ENCODE measurements around the gene AIP. TPM values are rescaled to one million over a fixed set of nuclear protein-coding genes. Genes with fewer than 3 reads are reported as not detected.

The AIP gene
- total RNA-seq, 4 donors from 2014 or later = 65.4 to 87.5 (median 78.1) TPM

GRCh38 chr11:67466962-67467771 is 15.7 kb upstream of the AIP start:
- 33 to 80% methylated on average over 1 to 2 of the region's 11 CpGs for WGBS, 2 donors (ENCODE audit: low coverage in 1 of 2)

DNA sequence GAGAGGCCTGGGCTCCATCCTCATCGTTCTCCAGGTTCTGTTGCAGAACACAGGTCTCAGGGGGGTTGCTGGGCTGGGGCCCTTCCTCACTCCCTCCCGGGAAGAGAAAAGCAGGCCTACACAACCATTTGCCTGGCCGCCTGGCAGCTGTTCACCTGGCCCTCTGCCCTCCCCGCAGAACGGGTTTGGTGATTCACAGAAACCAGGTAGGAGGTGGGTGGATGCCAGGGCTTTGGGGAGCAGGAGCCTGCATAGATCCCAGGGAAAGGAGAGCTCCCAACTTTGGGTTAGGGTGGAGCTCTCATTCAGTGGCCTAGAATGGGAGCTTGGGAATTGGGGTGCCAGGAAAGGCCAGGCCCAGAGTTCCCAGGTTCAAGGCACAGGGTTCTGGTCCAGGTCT is 14.8 kb upstream of the AIP start:
- H3K27me3 ChIP-seq = no peaks in the 10 kb centered on the region
- ATAC-seq = no peak
- H3K27ac ChIP-seq = peak overlapping the region in 3 of 4 donors; percentile 88 to 90 (median 88)
- no peak for TF ChIP-seq EP300 (IDR thresholded peaks at IDR 0.05)
- H3K4me3 ChIP-seq = peak overlapping the region; percentile 61 to 84
- peaks cover 0 to 60% (median 23%) of the 10 kb centered on the region in 3 donors for H3K4me1 ChIP-seq
- WGBS, 2 donors (ENCODE audit: low coverage in 1 of 2) = 10% methylated on average over 2 of the region's 5 CpGs; no CpG with 5 or more reads in 1 of the 2 donors
- peaks cover 0 to 4% of the 10 kb centered on the region in 2 donors for H3K36me3 ChIP-seq
- H3K9me3 ChIP-seq = no peaks in the 10 kb centered on the region

More at GRCh38 chr11:67466962-67467771, 15.7 kb upstream of the AIP start:
- no peak overlapping the region for H3K4me3 ChIP-seq
- no peak for ATAC-seq
- peaks cover 0 to 60% (median 23%) of the 10 kb centered on the region in 3 donors for H3K4me1 ChIP-seq
- H3K27ac ChIP-seq = peak overlapping the region in 3 of 4 donors; percentile 88 to 92 (median 90)
- TF ChIP-seq, protein P1, sequence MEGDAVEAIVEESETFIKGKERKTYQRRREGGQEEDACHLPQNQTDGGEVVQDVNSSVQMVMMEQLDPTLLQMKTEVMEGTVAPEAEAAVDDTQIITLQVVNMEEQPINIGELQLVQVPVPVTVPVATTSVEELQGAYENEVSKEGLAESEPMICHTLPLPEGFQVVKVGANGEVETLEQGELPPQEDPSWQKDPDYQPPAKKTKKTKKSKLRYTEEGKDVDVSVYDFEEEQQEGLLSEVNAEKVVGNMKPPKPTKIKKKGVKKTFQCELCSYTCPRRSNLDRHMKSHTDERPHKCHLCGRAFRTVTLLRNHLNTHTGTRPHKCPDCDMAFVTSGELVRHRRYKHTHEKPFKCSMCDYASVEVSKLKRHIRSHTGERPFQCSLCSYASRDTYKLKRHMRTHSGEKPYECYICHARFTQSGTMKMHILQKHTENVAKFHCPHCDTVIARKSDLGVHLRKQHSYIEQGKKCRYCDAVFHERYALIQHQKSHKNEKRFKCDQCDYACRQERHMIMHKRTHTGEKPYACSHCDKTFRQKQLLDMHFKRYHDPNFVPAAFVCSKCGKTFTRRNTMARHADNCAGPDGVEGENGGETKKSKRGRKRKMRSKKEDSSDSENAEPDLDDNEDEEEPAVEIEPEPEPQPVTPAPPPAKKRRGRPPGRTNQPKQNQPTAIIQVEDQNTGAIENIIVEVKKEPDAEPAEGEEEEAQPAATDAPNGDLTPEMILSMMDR (IDR thresholded peaks at IDR 0.05) = no peak
- TF ChIP-seq POLR2A (IDR thresholded peaks at IDR 0.05) = no peak
- no peak for TF ChIP-seq EP300 (IDR thresholded peaks at IDR 0.05)
- TF ChIP-seq POLR2AphosphoS5 (IDR thresholded peaks at IDR 0.05) = no peak
- H3K36me3 ChIP-seq = peaks cover 0 to 4% of the 10 kb centered on the region in 2 donors
- no peaks in the 10 kb centered on the region for H3K27me3 ChIP-seq
- H3K9me3 ChIP-seq = no peaks in the 10 kb centered on the region

- peaks cover 0 to 4% of the 10 kb centered on the region in 2 donors for H3K36me3 ChIP-seq
- WGBS, 2 donors (ENCODE audit: low coverage in 1 of 2) = 7% methylated on average over 3 of the region's 6 CpGs; no CpG with 5 or more reads in 1 of the 2 donors
- no peak for ATAC-seq
- no peaks in the 10 kb centered on the region for H3K27me3 ChIP-seq
- TF ChIP-seq POLR2AphosphoS5 (IDR thresholded peaks at IDR 0.05) (no peak), EP300 (IDR thresholded peaks at IDR 0.05) (no peak), POLR2A (IDR thresholded peaks at IDR 0.05) (no peak)
- TF ChIP-seq, protein P1 (IDR thresholded peaks at IDR 0.05) = no peak
- H3K9me3 ChIP-seq = no peaks in the 10 kb centered on the region
- peaks cover 0 to 60% (median 23%) of the 10 kb centered on the region in 3 donors for H3K4me1 ChIP-seq
- H3K27ac ChIP-seq = peak overlapping the region; percentile 16 to 90 (median 88)
- peak overlapping the region; percentile 61 to 84 for H3K4me3 ChIP-seq
Measured at GRCh38 chr11:67468456-67468758, 14.4 kb upstream of the AIP start.

DNA sequence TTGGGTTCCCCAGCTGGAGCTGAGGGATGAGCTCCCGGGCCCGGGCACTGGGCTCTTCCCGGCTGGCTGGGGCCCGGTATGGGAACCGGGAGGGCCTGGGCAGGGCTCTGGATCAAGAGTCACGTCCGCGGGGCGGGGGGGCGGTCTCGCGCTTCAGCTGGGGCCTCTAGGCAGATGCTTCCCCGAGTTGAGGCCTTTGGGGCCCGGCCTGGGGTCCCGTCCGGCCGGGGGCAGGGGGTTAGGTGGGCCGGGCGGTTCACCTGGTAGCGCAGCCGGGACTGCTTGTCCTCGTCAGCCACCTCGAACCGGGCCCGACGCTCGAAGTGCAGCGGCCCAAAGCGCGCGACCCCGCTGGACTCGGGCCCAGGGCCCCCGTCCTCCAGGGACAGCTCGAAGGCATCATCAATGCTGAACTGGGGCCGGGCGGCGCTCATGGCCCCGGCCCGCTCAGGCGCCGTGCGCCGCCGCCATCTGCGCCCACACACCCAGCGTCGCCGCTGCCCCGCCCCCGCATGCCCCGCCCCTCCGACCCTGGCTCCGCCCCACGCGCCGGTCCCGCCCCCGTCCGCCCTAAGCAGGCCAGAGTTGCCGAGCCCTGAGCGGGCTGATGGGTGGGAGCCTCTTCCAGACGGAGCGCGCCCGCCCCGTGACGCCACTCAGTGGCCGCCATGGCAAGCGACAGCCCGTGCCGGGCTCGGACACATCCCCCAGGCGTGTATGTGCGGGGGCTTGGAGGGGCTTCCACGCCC is 13.9 kb upstream of the AIP start, which contains the start of gene TMEM134:
TSS of gene TMEM134 (minus strand) at position 493 of the 749 bp plus-strand sequence. CDS start at position 434, 59 bp downstream.
- Histone ChIP-seq H3K36me3 (peaks cover 0 to 4% of the 10 kb centered on the region in 2 donors), H3K9me3 (no peaks in the 10 kb centered on the region), H3K4me1 (peaks cover 0 to 56% (median 19%) of the 10 kb centered on the region in 3 donors), H3K4me3 (peak within 1 kb of the TSS; percentile 61 to 84), H3K27me3 (no peaks in the 10 kb centered on the region), H3K27ac (peak within 1 kb of the TSS; percentile 77 to 90 (median 88))
- TF ChIP-seq POLR2AphosphoS5 (IDR thresholded peaks at IDR 0.05) (peak; percentile 89), EP300 (IDR thresholded peaks at IDR 0.05) (no peak), POLR2A (IDR thresholded peaks at IDR 0.05) (peak; percentile 81 to 94)
- TF ChIP-seq, protein P1 (IDR thresholded peaks at IDR 0.05) = peak in 3 of 4 experiments; percentile 49 to 71 (median 60)
- peak; percentile 93 for ATAC-seq
- no CpG with 5 or more reads among the region's 76 CpGs for WGBS, 2 donors (ENCODE audit: low coverage in 1 of 2)

DNA sequence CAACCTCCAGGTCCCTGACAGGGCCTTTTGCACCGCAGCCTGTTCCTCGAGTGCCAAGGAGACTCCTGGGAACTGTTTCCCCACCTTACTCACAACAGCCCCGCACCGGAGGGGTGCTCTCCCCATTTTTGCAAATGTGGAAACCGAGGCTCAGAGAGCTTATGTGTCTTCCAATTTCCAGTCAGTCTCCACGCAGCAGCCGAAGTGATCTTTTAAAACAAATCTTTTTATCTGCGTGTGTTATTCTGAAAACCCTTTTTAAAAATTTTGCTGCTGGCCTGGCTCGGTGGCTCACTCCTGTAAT is 13.4 kb upstream of the AIP start:
- WGBS, 2 donors (ENCODE audit: low coverage in 1 of 2) = 0 to 4% methylated on average over 2 to 8 of the region's 9 CpGs
- no peak for ATAC-seq
- H3K36me3 ChIP-seq = peaks cover 0 to 4% of the 10 kb centered on the region in 2 donors

More for the DNA sequence above, 13.4 kb upstream of the AIP start:
- Histone ChIP-seq H3K27me3 (no peaks in the 10 kb centered on the region), H3K9me3 (no peaks in the 10 kb centered on the region), H3K27ac (peak overlapping the region; percentile 77 to 90 (median 88)), H3K4me3 (peak overlapping the region; percentile 61 to 84), H3K4me1 (peaks cover 0 to 51% (median 15%) of the 10 kb centered on the region in 3 donors)
- TF ChIP-seq POLR2A (IDR thresholded peaks at IDR 0.05) (no peak), POLR2AphosphoS5 (IDR thresholded peaks at IDR 0.05) (no peak), EP300 (IDR thresholded peaks at IDR 0.05) (no peak)
- TF ChIP-seq, protein P1 (IDR thresholded peaks at IDR 0.05) = no peak
